ENCODE measurements around the gene ESRRB.

Gene ESRRB

GRCh38 chr14:76432827-76433752 lies 57.2 kb downstream of the ESRRB start:
- H3K4me3 ChIP-seq (ENCODE audit: low read depth in 1 of 2, low read length in 2 of 2) = no peak overlapping the region
- no peaks in the 10 kb centered on the region for H3K4me1 ChIP-seq (ENCODE audit: insufficient read depth, low read length)
- H3K27ac ChIP-seq (ENCODE audit: low read depth, low read length) = no peak overlapping the region
- H3K9ac ChIP-seq (ENCODE audit: low read length) = no peak overlapping the region
- no peaks in the 10 kb centered on the region for H3K9me3 ChIP-seq (ENCODE audit: low read length)
- H3K27me3 ChIP-seq (ENCODE audit: control insufficient read depth in 1 of 2, insufficient read depth in 2 of 2, low read length in 2 of 2) = no peaks in the 10 kb centered on the region
- no peaks in the 10 kb centered on the region for H3K36me3 ChIP-seq (ENCODE audit: insufficient read depth, low read length)

GRCh38 chr14:76434220-76434619 lies 58.3 kb downstream of the ESRRB start:
- no peak overlapping the region for H3K27ac ChIP-seq (ENCODE audit: low read depth, low read length)
- no peaks in the 10 kb centered on the region for H3K4me1 ChIP-seq (ENCODE audit: insufficient read depth, low read length)
- no peaks in the 10 kb centered on the region for H3K36me3 ChIP-seq (ENCODE audit: insufficient read depth, low read length)

GRCh38 chr14:76439237-76439775 lies 63.4 kb downstream of the ESRRB start:
- H3K9ac ChIP-seq (ENCODE audit: low read length) = no peak overlapping the region
- no peaks in the 10 kb centered on the region for H3K4me1 ChIP-seq (ENCODE audit: insufficient read depth, low read length)
- H3K36me3 ChIP-seq (ENCODE audit: insufficient read depth, low read length) = no peaks in the 10 kb centered on the region
- H3K27ac ChIP-seq (ENCODE audit: low read depth, low read length) = no peak overlapping the region
- no peaks in the 10 kb centered on the region for H3K9me3 ChIP-seq (ENCODE audit: low read length)
- no peaks in the 10 kb centered on the region for H3K27me3 ChIP-seq (ENCODE audit: control insufficient read depth in 1 of 2, insufficient read depth in 2 of 2, low read length in 2 of 2)
- no peak overlapping the region for H3K4me3 ChIP-seq (ENCODE audit: low read depth in 1 of 2, low read length in 2 of 2)

More at GRCh38 chr14:76434220-76434619, 58.3 kb downstream of the ESRRB start:
- H3K27me3 ChIP-seq (ENCODE audit: control insufficient read depth in 1 of 2, insufficient read depth in 2 of 2, low read length in 2 of 2) = no peaks in the 10 kb centered on the region
- H3K9me3 ChIP-seq (ENCODE audit: low read length) = no peaks in the 10 kb centered on the region
- H3K9ac ChIP-seq (ENCODE audit: low read length) = no peak overlapping the region
- no peak overlapping the region for H3K4me3 ChIP-seq (ENCODE audit: low read depth in 1 of 2, low read length in 2 of 2)

GRCh38 chr14:76446486-76446885 lies 70.5 kb downstream of the ESRRB start:
- H3K4me1 ChIP-seq (ENCODE audit: insufficient read depth, low read length) = no peaks in the 10 kb centered on the region
- H3K4me3 ChIP-seq (ENCODE audit: low read depth in 1 of 2, low read length in 2 of 2) = no peak overlapping the region
- H3K27ac ChIP-seq (ENCODE audit: low read depth, low read length) = no peak overlapping the region
- H3K9me3 ChIP-seq (ENCODE audit: low read length) = no peaks in the 10 kb centered on the region
- H3K9ac ChIP-seq (ENCODE audit: low read length) = no peak overlapping the region
- H3K27me3 ChIP-seq (ENCODE audit: control insufficient read depth in 1 of 2, insufficient read depth in 2 of 2, low read length in 2 of 2) = no peaks in the 10 kb centered on the region
- no peaks in the 10 kb centered on the region for H3K36me3 ChIP-seq (ENCODE audit: insufficient read depth, low read length)

- Histone ChIP-seq H3K27me3 (ENCODE audit: control insufficient read depth in 1 of 2, insufficient read depth in 2 of 2, low read length in 2 of 2) (no peaks in the 10 kb centered on the region), H3K9ac (ENCODE audit: low read length) (no peak overlapping the region), H3K9me3 (ENCODE audit: low read length) (no peaks in the 10 kb centered on the region), H3K36me3 (ENCODE audit: insufficient read depth, low read length) (no peaks in the 10 kb centered on the region), H3K27ac (ENCODE audit: low read depth, low read length) (no peak overlapping the region), H3K4me3 (ENCODE audit: low read depth in 1 of 2, low read length in 2 of 2) (no peak overlapping the region), H3K4me1 (ENCODE audit: insufficient read depth, low read length) (no peaks in the 10 kb centered on the region)
Observed at GRCh38 chr14:76446921-76447320, 71.0 kb downstream of the ESRRB start.

GRCh38 chr14:76450476-76450875 lies 74.5 kb downstream of the ESRRB start:
- Histone ChIP-seq H3K9ac (ENCODE audit: low read length) (no peak overlapping the region), H3K27me3 (ENCODE audit: control insufficient read depth in 1 of 2, insufficient read depth in 2 of 2, low read length in 2 of 2) (no peaks in the 10 kb centered on the region), H3K4me3 (ENCODE audit: low read depth in 1 of 2, low read length in 2 of 2) (no peak overlapping the region), H3K27ac (ENCODE audit: low read depth, low read length) (no peak overlapping the region), H3K4me1 (ENCODE audit: insufficient read depth, low read length) (no peaks in the 10 kb centered on the region), H3K36me3 (ENCODE audit: insufficient read depth, low read length) (no peaks in the 10 kb centered on the region), H3K9me3 (ENCODE audit: low read length) (no peaks in the 10 kb centered on the region)

- no peaks in the 10 kb centered on the region for H3K9me3 ChIP-seq (ENCODE audit: low read length)
- H3K36me3 ChIP-seq (ENCODE audit: insufficient read depth, low read length) = no peaks in the 10 kb centered on the region
- no peak overlapping the region for H3K9ac ChIP-seq (ENCODE audit: low read length)
- H3K4me1 ChIP-seq (ENCODE audit: insufficient read depth, low read length) = no peaks in the 10 kb centered on the region
- no peak overlapping the region for H3K4me3 ChIP-seq (ENCODE audit: low read depth in 1 of 2, low read length in 2 of 2)
- H3K27me3 ChIP-seq (ENCODE audit: control insufficient read depth in 1 of 2, insufficient read depth in 2 of 2, low read length in 2 of 2) = no peaks in the 10 kb centered on the region
- H3K27ac ChIP-seq (ENCODE audit: low read depth, low read length) = no peak overlapping the region
Observed at GRCh38 chr14:76456200-76456599, 80.3 kb downstream of the ESRRB start.

- H3K27me3 ChIP-seq (ENCODE audit: control insufficient read depth in 1 of 2, insufficient read depth in 2 of 2, low read length in 2 of 2) = no peaks in the 10 kb centered on the region
- no peak overlapping the region for H3K4me3 ChIP-seq (ENCODE audit: low read depth in 1 of 2, low read length in 2 of 2)
- no peaks in the 10 kb centered on the region for H3K4me1 ChIP-seq (ENCODE audit: insufficient read depth, low read length)
Observed at GRCh38 chr14:76456891-76457586, 81.1 kb downstream of the ESRRB start.

GRCh38 chr14:76457841-76458240 lies 81.9 kb downstream of the ESRRB start:
- H3K4me3 ChIP-seq (ENCODE audit: low read depth in 1 of 2, low read length in 2 of 2) = no peak overlapping the region

More at GRCh38 chr14:76456891-76457586, 81.1 kb downstream of the ESRRB start:
- Histone ChIP-seq H3K27ac (ENCODE audit: low read depth, low read length) (no peak overlapping the region), H3K9me3 (ENCODE audit: low read length) (no peaks in the 10 kb centered on the region), H3K36me3 (ENCODE audit: insufficient read depth, low read length) (no peaks in the 10 kb centered on the region), H3K9ac (ENCODE audit: low read length) (no peak overlapping the region)

GRCh38 chr14:76461886-76462285 lies 85.9 kb downstream of the ESRRB start:
- no peak overlapping the region for H3K27ac ChIP-seq (ENCODE audit: low read depth, low read length)

More at GRCh38 chr14:76457841-76458240, 81.9 kb downstream of the ESRRB start:
- H3K36me3 ChIP-seq (ENCODE audit: insufficient read depth, low read length) = no peaks in the 10 kb centered on the region
- no peak overlapping the region for H3K27ac ChIP-seq (ENCODE audit: low read depth, low read length)
- no peak overlapping the region for H3K9ac ChIP-seq (ENCODE audit: low read length)
- H3K4me1 ChIP-seq (ENCODE audit: insufficient read depth, low read length) = no peaks in the 10 kb centered on the region
- H3K9me3 ChIP-seq (ENCODE audit: low read length) = no peaks in the 10 kb centered on the region
- no peaks in the 10 kb centered on the region for H3K27me3 ChIP-seq (ENCODE audit: control insufficient read depth in 1 of 2, insufficient read depth in 2 of 2, low read length in 2 of 2)

GRCh38 chr14:76462330-76462729 lies 86.4 kb downstream of the ESRRB start:
- no peak overlapping the region for H3K9ac ChIP-seq (ENCODE audit: low read length)
- no peaks in the 10 kb centered on the region for H3K36me3 ChIP-seq (ENCODE audit: insufficient read depth, low read length)
- H3K4me1 ChIP-seq (ENCODE audit: insufficient read depth, low read length) = no peaks in the 10 kb centered on the region
- no peak overlapping the region for H3K27ac ChIP-seq (ENCODE audit: low read depth, low read length)
- H3K4me3 ChIP-seq (ENCODE audit: low read depth in 1 of 2, low read length in 2 of 2) = no peak overlapping the region
- no peaks in the 10 kb centered on the region for H3K27me3 ChIP-seq (ENCODE audit: control insufficient read depth in 1 of 2, insufficient read depth in 2 of 2, low read length in 2 of 2)
- H3K9me3 ChIP-seq (ENCODE audit: low read length) = no peaks in the 10 kb centered on the region

More at GRCh38 chr14:76461886-76462285, 85.9 kb downstream of the ESRRB start:
- Histone ChIP-seq H3K4me1 (ENCODE audit: insufficient read depth, low read length) (no peaks in the 10 kb centered on the region), H3K27me3 (ENCODE audit: control insufficient read depth in 1 of 2, insufficient read depth in 2 of 2, low read length in 2 of 2) (no peaks in the 10 kb centered on the region), H3K36me3 (ENCODE audit: insufficient read depth, low read length) (no peaks in the 10 kb centered on the region), H3K4me3 (ENCODE audit: low read depth in 1 of 2, low read length in 2 of 2) (no peak overlapping the region), H3K9me3 (ENCODE audit: low read length) (no peaks in the 10 kb centered on the region), H3K9ac (ENCODE audit: low read length) (no peak overlapping the region)
